OCI-LY3 (cell line): ENCODE measurements around the gene THSD7B.

Experiments
- H2AFZ ChIP-seq: fragments of 200-600, 300-600 bp; shearing (Covaris generic); 2 replicates; pipeline ENCODE4 v1.6.0; 2014; ENCODE audit warnings: antibody characterized with exemption, low read depth, low read length
- H3K27ac ChIP-seq: fragments of 200-600, 300-600 bp; sonication (generic); 2 replicates; pipeline ENCODE4 v1.5.1; 2014; ENCODE audit warnings: mild to moderate bottlenecking, low read length, moderate library complexity, mixed read lengths
- H3K27me3 ChIP-seq: fragments of 200-600, 300-600 bp; sonication (generic); 2 replicates; pipeline ENCODE4 v1.6.1; 2014; ENCODE audit warnings: low read depth, low read length, mixed read lengths
- H3K36me3 ChIP-seq: fragments of 200-600, 300-600 bp; sonication (generic); replicated peaks from 2 replicates; pipeline ENCODE3; 2014; ENCODE audit warnings: low read depth, low read length, mixed read lengths
- H3K4me1 ChIP-seq: fragments of 300-600, 200-600 bp; sonication (generic); 2 replicates; pipeline ENCODE4 v1.6.1; 2014; ENCODE audit warnings: low read length, mixed read lengths
- H3K4me2 ChIP-seq: fragments of 200-600, 300-600 bp; sonication (generic); 2 replicates; pipeline ENCODE4 v1.6.1; 2014; ENCODE audit warnings: low read length, mixed read lengths
- H3K4me3 ChIP-seq: fragments of 300-600, 200-600 bp; sonication (generic); 2 replicates; pipeline ENCODE4 v1.5.1; 2014; ENCODE audit warnings: antibody characterized with exemption, mild to moderate bottlenecking, low read length, moderate library complexity
- H3K79me2 ChIP-seq: fragments of 300-600, 200-600 bp; shearing (Covaris generic); 2 replicates; pipeline ENCODE4 v1.6.1; 2014; ENCODE audit warnings: mild to moderate bottlenecking, low read length, mixed read lengths
- H3K9ac ChIP-seq: fragments of 300-600, 200-600 bp; shearing (Covaris generic); 2 replicates; pipeline ENCODE4 v1.6.0; 2014; ENCODE audit warnings: mild to moderate bottlenecking, low read length, moderate library complexity
- H3K9me3 ChIP-seq: fragments of 200-600, 300-600 bp; shearing (Covaris generic); 2 replicates; pipeline ENCODE4 v1.6.1; 2014; ENCODE audit warnings: low read length, mixed read lengths; ENCODE audit not compliant: insufficient read depth
- H4K20me1 ChIP-seq: fragments of 200-600, 300-600 bp; sonication (generic); 2 replicates; pipeline ENCODE4 v1.6.1; 2016; ENCODE audit warnings: low read length, mixed read lengths; ENCODE audit not compliant: insufficient read depth
- CTCF ChIP-seq: fragments of 200-600, 300-600 bp; sonication (generic); IDR thresholded peaks from 2 replicates; pipeline ENCODE4 v1.5.1; 2014; ENCODE audit warnings: antibody characterized with exemption, low read length, low read depth
- EZH2phosphoT487 ChIP-seq: fragments of 200-600 bp; shearing (Covaris generic); IDR thresholded peaks from 2 replicates; pipeline ENCODE4 v1.6.1; 2018; ENCODE audit warnings: antibody characterized with exemption, mixed run types, low read depth

Gene THSD7B

DNA sequence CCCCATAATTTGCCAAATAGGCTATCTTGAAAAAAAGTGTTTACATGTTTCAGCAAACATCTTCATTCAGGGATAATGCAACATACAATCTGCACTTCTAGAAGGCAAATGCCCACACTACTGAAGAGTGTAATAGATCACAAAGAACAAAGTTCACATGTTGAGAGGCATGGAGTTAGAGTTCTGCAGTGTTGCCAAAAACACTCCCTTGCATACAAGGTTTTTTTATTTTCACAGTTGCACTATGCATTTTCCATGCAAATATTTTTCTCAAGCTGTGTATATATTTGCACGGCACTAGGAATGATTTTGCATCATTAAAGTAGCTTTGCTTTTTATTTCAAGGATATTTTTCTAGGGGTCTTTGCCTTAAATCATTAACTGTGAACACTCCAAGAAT, 409.9 kb downstream of the THSD7B start:
- TF ChIP-seq CTCF (no peak), EZH2phosphoT487 (no peak)
- Histone ChIP-seq H3K27me3 (no peaks in the 10 kb centered on the region), H3K9me3 (no peaks in the 10 kb centered on the region), H2AFZ (no peak overlapping the region), H3K4me3 (no peak overlapping the region), H3K79me2 (no peaks in the 10 kb centered on the region), H3K9ac (no peak overlapping the region), H3K27ac (no peak overlapping the region), H3K4me1 (peaks cover 10% of the 10 kb centered on the region), H3K36me3 (no peaks in the 10 kb centered on the region), H3K4me2 (no peak overlapping the region), H4K20me1 (no peaks in the 10 kb centered on the region)

DNA sequence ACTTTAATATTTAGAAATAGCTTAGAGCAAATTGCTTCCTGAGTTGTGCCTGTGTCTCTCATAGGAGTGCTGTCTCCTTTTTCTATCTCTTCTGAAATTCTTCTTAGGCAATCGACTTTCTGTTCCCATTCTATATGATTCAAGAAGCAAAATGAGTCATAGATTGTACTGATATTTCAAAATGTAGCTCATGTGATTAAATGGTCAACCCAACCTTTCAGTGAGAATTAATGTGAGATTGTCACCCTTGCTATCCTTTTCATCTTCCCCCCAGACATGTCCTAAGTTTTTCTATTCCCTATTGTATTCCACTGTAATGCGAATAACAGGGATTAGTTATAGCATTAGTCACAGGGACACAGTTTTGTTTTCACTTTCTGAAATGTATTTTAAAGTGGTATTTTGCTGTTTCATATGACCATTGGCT, 413.6 kb downstream of the THSD7B start:
- no peaks in the 10 kb centered on the region for H4K20me1 ChIP-seq
- H3K27me3 ChIP-seq, result no peaks in the 10 kb centered on the region
- H3K9me3 ChIP-seq, result no peaks in the 10 kb centered on the region
- H3K79me2 ChIP-seq, result no peaks in the 10 kb centered on the region
- TF ChIP-seq EZH2phosphoT487, result no peak
- TF ChIP-seq CTCF, result no peak
- H3K4me1 ChIP-seq, result peaks cover 10% of the 10 kb centered on the region
- H2AFZ ChIP-seq, result no peak overlapping the region
- H3K9ac ChIP-seq, result no peak overlapping the region
- H3K4me3 ChIP-seq, result 0 out of 2 replicates have a peak overlapping the region, but pooled peaks have one; percentile 16
- H3K27ac ChIP-seq, result no peak overlapping the region
- H3K36me3 ChIP-seq, result no peaks in the 10 kb centered on the region
- peak overlapping the region; percentile 47 for H3K4me2 ChIP-seq

GRCh38 chr2:137179542-137179941, 414.2 kb downstream of the THSD7B start:
- H3K9ac ChIP-seq, result no peak overlapping the region
- H3K27me3 ChIP-seq, result no peaks in the 10 kb centered on the region
- no peak overlapping the region for H3K4me3 ChIP-seq
- H3K36me3 ChIP-seq, result no peaks in the 10 kb centered on the region
- H3K79me2 ChIP-seq, result no peaks in the 10 kb centered on the region
- H4K20me1 ChIP-seq, result no peaks in the 10 kb centered on the region
- no peak overlapping the region for H2AFZ ChIP-seq
- peaks cover 10% of the 10 kb centered on the region for H3K4me1 ChIP-seq
- no peaks in the 10 kb centered on the region for H3K9me3 ChIP-seq
- H3K27ac ChIP-seq, result no peak overlapping the region
- TF ChIP-seq CTCF (no peak), EZH2phosphoT487 (no peak)
- H3K4me2 ChIP-seq, result no peak overlapping the region; the same call in 1 of the 2 replicates

DNA sequence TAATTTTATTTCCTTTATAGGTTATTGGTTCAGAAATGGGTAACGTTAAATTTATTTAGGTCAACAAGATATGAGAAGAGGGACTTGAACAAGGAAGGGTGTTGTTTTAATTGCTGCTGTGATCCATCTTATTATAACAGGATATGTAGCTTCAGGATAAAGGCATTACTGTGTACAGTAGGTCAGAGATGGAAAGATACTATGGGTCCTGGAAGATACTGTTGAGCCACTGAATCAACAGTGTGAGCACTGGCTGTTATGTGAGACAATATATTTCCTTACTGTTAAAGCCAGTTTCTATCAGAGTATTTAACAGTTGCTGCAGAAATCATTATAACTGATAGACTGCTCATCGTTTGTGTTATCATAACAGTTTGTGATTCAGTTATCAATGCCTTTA, 414.7 kb downstream of the THSD7B start:
- no peak overlapping the region for H3K4me2 ChIP-seq
- no peaks in the 10 kb centered on the region for H3K9me3 ChIP-seq
- H3K4me3 ChIP-seq, result no peak overlapping the region
- H3K36me3 ChIP-seq, result no peaks in the 10 kb centered on the region
- no peak overlapping the region for H2AFZ ChIP-seq
- TF ChIP-seq CTCF, result no peak
- TF ChIP-seq EZH2phosphoT487, result no peak
- no peak overlapping the region for H3K9ac ChIP-seq
- no peaks in the 10 kb centered on the region for H3K27me3 ChIP-seq
- H4K20me1 ChIP-seq, result no peaks in the 10 kb centered on the region
- H3K79me2 ChIP-seq, result no peaks in the 10 kb centered on the region
- H3K27ac ChIP-seq, result no peak overlapping the region
- peaks cover 10% of the 10 kb centered on the region for H3K4me1 ChIP-seq
